HG03558 (cell line): Measurements from ENCODE around the gene ARSG.
"Not testable (repeated sequence)": the region's sequence is repeated elsewhere in the genome, so short reads cannot be mapped to it uniquely, and the experiment has no call there.

ENCODE experiments used
- ATAC-seq: cut with Tn5 transposase; IDR thresholded peaks from one replicate; pipeline ENCODE4 v1.9.1; 2021; ENCODE audit warnings: moderate number of reproducible peaks; ENCODE audit not compliant: unreplicated experiment; ENCODE audit errors: extremely low read depth

Gene ARSG

DNA sequence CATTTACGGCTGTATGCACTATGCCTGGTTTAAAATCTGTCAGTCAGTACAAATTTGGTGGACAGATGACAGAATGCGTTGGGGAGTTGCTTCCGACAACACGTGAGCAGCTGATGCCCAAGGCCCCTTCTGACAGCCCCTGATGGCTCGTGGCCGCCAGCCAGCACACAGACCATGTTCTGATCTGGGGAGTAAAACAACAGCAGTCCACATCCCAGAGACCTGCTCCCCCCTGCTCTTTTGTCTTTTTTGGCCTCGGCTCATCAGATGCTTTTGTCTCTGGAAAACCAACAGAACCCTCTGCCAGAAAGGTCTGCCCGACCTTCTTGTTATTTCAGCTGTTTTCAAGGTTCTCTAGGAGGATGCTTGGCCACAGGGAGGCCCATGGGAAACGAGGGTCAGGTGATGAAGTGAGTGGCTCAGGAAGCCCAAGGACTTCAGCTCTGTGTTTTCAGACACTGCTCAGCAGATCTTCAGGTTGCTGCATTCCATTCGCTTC is 10.8 kb downstream of the ARSG start:
- ATAC-seq: no peak

- ATAC-seq: no peak
These were observed 11.4 kb downstream of the ARSG start for GRCh38 chr17:68302666-68303065.

DNA sequence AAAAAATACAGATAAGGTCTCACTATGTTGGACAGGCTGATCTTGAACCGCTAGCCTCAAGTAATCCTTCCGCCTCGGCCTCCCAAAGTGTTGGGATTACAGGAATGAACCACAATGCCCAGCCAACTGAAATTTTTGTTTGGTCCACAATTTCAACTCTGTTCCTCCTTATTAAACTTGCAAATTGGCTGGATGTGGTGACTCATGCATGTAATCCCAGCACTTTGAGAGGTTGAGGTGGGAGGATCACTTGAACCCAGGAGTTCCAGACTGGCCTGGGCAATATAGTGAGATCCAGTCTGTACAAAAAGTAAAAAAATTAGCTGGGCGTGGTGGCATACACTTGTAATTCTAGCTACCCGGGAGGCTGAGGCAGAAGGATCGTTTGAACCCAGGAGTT is 13.4 kb downstream of the ARSG start:
- no peak for ATAC-seq

- no peak for ATAC-seq
These were observed 13.8 kb downstream of the ARSG start for GRCh38 chr17:68305142-68305541.

DNA sequence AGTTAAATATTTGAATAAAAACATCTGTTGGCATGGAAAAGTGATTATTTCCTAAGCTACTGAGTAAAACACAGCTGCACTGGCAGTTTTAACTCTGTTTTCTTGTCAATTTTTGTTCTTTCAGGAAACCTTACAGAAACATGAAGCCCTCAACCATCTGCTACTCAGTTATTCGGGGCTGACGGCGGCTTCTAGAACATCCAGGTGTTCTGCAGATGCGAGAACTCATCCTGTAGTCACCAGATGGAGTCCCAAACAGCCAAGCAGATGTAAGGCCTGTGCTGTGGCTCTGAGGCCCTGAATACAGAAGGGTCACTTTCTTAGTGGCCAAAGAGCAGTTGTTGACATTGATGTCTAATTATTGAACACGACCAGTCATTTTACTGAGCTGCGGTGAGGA is 15.5 kb downstream of the ARSG start:
- no peak for ATAC-seq

GRCh38 chr17:68307443-68307842 is 16.1 kb downstream of the ARSG start:
- ATAC-seq: no peak

DNA sequence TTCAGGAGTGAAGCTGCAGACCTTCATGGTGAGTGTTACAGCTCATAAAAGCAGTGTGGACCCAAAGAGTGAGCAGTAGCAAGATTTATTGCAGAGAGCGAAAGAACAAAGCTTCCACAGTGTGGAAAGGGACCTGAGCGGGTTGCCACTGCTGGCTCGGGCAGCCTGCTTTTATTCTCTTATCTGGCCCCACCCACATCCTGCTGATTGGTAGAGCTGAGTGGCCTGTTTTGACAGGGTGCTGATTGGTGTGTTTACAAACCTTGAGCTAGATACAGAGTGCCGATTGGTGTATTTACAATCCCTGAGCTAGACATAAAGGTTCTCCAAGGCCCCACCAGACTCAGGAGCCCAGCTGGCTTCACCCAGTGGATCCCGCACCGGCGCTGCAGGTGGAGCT is 17.2 kb downstream of the ARSG start:
- not testable (repeated sequence) for ATAC-seq

DNA sequence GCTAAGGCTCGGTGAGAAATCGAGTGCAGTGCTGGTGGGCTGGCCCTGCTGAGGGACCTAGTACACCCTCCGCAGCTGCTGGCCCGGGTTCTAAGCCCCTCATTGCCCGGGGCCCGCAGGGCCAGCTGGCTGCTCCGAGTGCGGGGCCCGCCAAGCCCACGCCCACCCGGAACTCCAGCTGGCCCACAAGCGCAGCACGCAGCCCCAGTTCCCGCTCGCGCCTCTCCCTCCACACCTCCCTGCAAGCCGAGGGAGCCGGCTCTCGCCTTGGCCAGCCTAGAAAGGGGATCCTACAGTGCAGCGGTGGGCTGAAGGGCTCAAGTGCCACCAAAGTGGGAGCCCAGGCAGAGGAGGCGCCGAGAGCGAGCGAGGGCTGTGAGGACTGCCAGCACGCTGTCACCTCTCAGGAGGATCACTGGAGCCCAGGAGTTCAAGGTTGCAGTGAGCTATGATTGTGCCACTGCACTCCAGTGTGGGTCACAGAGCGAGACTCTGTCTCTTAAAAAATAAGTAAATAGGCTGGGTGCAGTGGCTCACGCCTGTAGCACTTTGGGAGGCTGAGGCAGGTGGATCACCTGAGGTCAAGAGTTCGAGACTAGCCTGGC is 17.9 kb downstream of the ARSG start:
- ATAC-seq: not testable (repeated sequence)

DNA sequence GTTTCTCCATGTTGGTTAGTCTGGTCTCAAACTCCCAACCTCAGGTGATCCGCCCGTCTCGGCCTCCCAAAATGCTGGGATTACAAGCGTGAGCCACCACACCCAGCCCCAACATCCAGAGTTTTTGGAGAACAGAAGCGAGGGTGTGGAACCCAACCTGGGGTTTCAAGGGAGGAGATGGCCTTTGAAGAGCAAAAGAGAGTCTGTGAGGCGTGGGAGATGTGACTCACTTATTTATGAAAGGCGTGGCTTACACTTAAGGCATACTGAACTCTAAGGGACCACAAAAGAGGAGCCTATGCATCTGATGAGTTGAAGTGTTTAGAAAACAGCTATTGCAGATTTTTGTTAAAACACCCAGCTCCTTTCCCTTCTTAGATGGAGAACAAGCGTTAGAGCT is 18.9 kb downstream of the ARSG start:
- ATAC-seq: no peak

DNA sequence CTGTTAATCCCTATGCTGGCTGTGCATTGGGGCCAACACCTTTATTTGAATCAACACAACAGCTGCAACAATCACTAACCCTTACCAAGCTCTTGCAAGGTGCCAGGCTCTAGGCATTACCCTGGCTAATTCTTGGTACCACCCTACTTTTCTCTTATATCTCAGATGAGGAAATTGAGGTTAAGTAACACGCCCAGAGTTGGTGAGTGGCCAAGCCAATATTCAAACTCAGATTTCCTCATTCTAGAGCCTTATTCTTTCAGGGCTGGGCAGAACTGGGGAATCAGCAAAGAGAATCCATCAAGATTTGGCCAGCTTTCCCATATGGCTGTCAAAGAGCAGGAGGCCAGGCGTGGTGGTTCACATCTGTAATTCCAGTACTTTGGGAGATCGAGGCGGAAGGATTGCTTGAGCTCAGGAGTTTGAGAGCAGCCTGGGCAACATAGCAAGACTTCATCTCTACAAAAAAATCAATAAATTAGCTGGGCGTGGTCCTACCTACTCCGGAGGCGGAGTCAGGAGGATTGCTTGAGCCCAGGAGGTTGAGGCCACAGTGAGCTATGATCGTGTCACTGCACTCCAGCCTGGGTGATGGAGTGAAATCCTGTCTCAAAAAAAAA is 23.7 kb downstream of the ARSG start:
- ATAC-seq: no peak

GRCh38 chr17:68315930-68316329 is 24.6 kb downstream of the ARSG start:
- ATAC-seq: no peak

GRCh38 chr17:68317458-68317857 is 26.2 kb downstream of the ARSG start:
- ATAC-seq: no peak

DNA sequence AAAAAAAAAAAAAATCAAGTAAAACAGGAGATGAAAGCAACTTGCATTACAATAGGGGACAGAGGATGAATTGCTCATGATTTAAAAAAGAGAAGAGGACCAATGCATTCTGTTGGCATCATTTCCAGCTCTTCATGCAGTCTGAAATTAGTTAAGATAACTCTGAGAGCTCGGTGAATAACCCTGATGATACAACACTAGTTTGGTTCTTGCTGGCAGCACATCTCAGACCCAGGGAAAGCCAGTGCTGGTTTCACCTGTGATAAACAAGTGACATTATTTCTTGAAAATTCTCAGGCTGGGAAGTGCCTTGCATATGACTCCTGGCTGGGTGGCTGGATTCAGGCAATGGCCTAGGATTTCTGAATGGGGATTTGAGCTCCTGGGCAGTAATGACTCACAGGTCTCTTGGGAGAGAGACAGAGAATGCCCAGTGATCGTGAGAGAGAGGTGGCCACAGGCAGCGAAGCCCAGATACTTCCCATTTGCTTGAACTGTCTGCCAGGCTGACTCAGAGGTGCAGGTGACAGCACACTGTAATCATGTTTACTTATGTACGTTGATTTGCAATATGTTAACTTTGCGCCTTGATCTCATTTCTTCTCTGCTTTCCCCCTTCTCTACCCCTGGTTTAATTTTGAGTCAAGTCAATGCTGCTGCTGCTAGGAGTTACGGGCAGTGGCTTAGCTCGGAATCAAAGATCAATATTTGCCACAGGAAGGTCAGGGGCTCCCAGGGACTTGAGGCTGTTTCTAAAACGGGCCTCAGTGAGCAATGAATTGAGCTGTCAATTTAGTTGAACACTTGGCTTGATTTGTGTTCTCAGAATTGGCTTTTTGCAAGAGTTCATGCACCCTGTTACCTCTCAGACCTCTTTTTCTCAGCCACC is 27.1 kb downstream of the ARSG start:
- ATAC-seq: no peak

DNA sequence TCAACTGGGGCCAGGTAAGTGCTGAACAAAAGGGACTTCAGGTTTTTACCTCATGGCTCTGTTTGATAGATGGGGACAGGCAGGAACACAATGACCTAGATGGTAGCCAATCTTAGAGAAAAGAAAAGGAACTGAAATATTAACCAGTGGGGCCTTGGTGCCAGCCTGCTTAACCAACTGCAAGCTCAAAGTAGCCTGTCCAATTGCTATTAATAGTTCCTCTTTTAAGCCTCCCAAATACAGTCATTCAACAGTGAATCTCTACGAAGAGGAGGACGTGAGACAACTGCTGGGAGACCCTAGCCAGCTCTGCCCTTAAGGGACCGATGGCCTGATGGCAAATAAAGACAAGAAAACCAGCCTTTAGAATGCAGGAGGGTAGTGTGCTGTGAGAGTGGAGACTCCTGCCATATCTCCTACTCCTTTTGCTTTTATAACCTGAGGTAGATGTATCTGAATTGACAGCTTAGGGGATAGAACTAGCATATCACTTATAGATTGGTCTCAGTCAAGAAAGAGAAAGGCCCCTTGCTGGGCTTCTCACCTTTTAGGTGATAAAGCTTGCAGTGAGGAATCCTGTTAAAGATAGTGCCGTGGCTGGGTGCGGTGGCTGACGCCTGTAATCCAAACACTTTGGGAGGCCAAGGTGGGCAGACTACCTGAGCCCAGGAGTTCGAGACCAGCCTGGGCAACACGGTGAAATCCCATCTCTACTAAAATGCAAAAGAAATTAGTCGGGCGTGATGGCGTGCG is 28.3 kb downstream of the ARSG start:
- ATAC-seq: no peak

GRCh38 chr17:68320311-68320865 is 29.1 kb downstream of the ARSG start:
- ATAC-seq: no peak

DNA sequence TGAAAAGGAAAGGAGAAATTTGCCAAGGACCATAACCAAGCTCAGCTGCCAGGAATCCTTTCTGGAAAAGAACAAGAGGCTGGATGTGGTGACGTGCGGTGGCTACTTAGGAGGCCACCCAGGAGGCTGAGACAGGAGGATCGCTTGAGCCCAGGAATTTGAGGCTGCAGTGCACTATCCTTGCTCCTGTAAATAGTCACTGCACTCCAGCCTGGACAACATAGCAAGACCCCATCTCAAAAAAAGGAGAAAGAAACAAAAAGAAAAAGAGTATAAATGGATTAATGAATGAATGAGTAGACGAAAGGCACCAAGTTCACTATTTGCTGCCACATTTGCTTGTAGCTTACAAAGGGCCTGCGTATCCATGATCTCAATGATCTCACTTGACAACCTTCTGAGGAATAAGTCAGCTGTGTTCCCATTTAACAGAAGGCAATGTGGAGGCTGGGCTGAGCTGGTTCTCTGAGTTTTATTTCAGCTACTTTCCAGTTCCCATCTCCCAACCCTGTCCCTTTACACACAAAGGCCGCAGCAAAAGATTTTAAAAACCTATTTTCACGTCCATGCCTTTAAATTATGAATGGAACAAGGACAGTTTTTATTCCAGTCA is 29.8 kb downstream of the ARSG start:
- no peak for ATAC-seq

DNA sequence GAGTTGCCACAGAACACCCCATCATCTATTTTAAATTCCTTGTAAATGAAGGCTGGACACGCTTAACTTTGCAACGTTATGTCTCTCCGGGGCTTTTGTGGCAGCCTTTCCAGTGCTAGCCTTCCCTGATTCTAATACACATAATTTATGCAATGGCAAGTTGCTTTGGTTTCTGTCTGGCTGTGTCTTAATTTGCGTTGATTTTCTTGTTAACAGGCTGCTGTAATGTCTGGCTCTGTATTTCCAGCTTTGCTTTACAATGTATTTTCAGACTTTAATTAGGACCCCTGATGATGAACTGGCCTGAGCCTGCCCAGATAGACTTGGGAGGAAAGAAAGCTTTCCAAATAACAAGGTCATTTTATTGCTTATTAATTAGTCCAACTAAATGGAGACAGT is 30.3 kb downstream of the ARSG start:
- ATAC-seq: no peak

- ATAC-seq: no peak
These were observed 31.3 kb downstream of the ARSG start for GRCh38 chr17:68322630-68323029.

DNA sequence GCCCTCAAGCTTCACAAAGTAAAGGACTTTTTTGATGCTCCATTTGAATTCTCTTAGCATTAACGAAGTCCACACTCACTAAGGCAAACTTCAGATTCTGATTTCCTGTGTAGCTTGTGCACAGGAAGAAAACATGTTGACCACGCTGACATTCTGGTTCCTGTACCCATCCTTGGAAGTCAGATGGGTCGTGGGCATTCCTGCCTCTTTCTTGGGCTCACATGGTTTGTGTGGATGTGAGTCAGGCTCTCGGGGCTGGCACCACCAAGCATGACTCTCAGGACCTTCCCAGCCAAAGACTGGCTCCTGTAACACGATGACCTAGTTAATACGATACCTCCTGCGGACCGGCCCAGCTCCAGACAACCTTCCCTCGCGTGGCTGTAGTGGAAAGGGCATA is 32.8 kb downstream of the ARSG start:
- no peak for ATAC-seq
